GM18519 (cell line): Measurements from ENCODE around the gene IGSF22.
A peak's percentile ranks its signal among the peaks of the same experiment; 100 is the strongest.

Experiments
- ATAC-seq: cut with Tn5 transposase; IDR thresholded peaks from one replicate; pipeline ENCODE4 v1.9.1; 2021; ENCODE audit warnings: mild to moderate bottlenecking, moderate library complexity; ENCODE audit not compliant: unreplicated experiment, low FRiP score

Gene IGSF22

GRCh38 chr11:18745251-18745650 is 19.3 kb upstream of the IGSF22 start:
- no peak for ATAC-seq

- ATAC-seq: no peak
Measured at GRCh38 chr11:18743900-18744514, 18.0 kb upstream of the IGSF22 start.

GRCh38 chr11:18743365-18743764 is 17.4 kb upstream of the IGSF22 start:
- no peak for ATAC-seq

- no peak for ATAC-seq
Measured at GRCh38 chr11:18741783-18742182, 15.8 kb upstream of the IGSF22 start.

- ATAC-seq: no peak
Measured at GRCh38 chr11:18739685-18740084, 13.7 kb upstream of the IGSF22 start.

GRCh38 chr11:18737642-18738041 is 11.7 kb upstream of the IGSF22 start:
- no peak for ATAC-seq

GRCh38 chr11:18736590-18737148 is 10.7 kb upstream of the IGSF22 start:
- no peak for ATAC-seq

GRCh38 chr11:18733202-18733601 is 7.2 kb upstream of the IGSF22 start:
- no peak for ATAC-seq

GRCh38 chr11:18731949-18732821 is 6.2 kb upstream of the IGSF22 start:
- no peak for ATAC-seq

- ATAC-seq: no peak
Measured at GRCh38 chr11:18731441-18731840, 5.5 kb upstream of the IGSF22 start.

- ATAC-seq: no peak
Measured at GRCh38 chr11:18730020-18730419, 4.0 kb upstream of the IGSF22 start.

GRCh38 chr11:18729426-18729825 is 3.4 kb upstream of the IGSF22 start:
- ATAC-seq: no peak

- no peak for ATAC-seq
Measured at GRCh38 chr11:18728658-18729057, 2.7 kb upstream of the IGSF22 start.

- no peak for ATAC-seq
Measured at GRCh38 chr11:18727479-18728236, 1.7 kb upstream of the IGSF22 start.

- ATAC-seq: no peak
Measured at GRCh38 chr11:18723991-18724390, 2.0 kb downstream of the IGSF22 start.

GRCh38 chr11:18722293-18722637 is 3.7 kb downstream of the IGSF22 start:
- ATAC-seq: no peak

- peak; percentile 45 for ATAC-seq
Measured at GRCh38 chr11:18721561-18722292, 4.3 kb downstream of the IGSF22 start.

- peak; percentile 54 for ATAC-seq
Measured at GRCh38 chr11:18720808-18721560, 5.0 kb downstream of the IGSF22 start.

GRCh38 chr11:18720091-18720807 is 5.7 kb downstream of the IGSF22 start:
- ATAC-seq: no peak
